GM21825 (cell line): ENCODE measurements around the gene SOST.

Experiments used
- ATAC-seq: cut with Tn5 transposase; IDR thresholded peaks from one replicate; pipeline ENCODE4 v1.9.1; 2021; ENCODE audit warnings: mild to moderate bottlenecking, moderate library complexity; ENCODE audit not compliant: unreplicated experiment

The SOST gene

GRCh38 chr17:43774304-43775250 lies 16.0 kb upstream of the SOST start:
- no peak for ATAC-seq

- ATAC-seq, result no peak
Measured at GRCh38 chr17:43772877-43773648, 14.5 kb upstream of the SOST start.

- ATAC-seq, result no peak
Measured at GRCh38 chr17:43771463-43771862, 12.9 kb upstream of the SOST start.

GRCh38 chr17:43770957-43771356 lies 12.4 kb upstream of the SOST start:
- no peak for ATAC-seq

GRCh38 chr17:43769859-43770258 lies 11.3 kb upstream of the SOST start:
- ATAC-seq, result no peak

- no peak for ATAC-seq
Measured at GRCh38 chr17:43769426-43769825, 10.8 kb upstream of the SOST start.

GRCh38 chr17:43768943-43769342 lies 10.4 kb upstream of the SOST start:
- ATAC-seq, result no peak

- ATAC-seq, result no peak
Measured at GRCh38 chr17:43768382-43768781, 9.8 kb upstream of the SOST start.

GRCh38 chr17:43767713-43768059 lies 9.1 kb upstream of the SOST start:
- ATAC-seq, result no peak

GRCh38 chr17:43767053-43767712 lies 8.6 kb upstream of the SOST start:
- ATAC-seq, result no peak

GRCh38 chr17:43766413-43767052 lies 7.9 kb upstream of the SOST start:
- no peak for ATAC-seq

- ATAC-seq, result no peak
Measured at GRCh38 chr17:43760254-43760852, 1.8 kb upstream of the SOST start.

GRCh38 chr17:43759836-43760235 lies 1.2 kb upstream of the SOST start:
- ATAC-seq, result no peak

- ATAC-seq, result no peak
Measured at GRCh38 chr17:43758086-43758485, 505 bp downstream of the SOST start.

- no peak for ATAC-seq
Measured at GRCh38 chr17:43757171-43757660, 1.4 kb downstream of the SOST start.

GRCh38 chr17:43756201-43756600 lies 2.4 kb downstream of the SOST start:
- ATAC-seq, result no peak

GRCh38 chr17:43755389-43755875 lies 3.2 kb downstream of the SOST start:
- no peak for ATAC-seq

- no peak for ATAC-seq
Measured at GRCh38 chr17:43754947-43755346, 3.6 kb downstream of the SOST start.

GRCh38 chr17:43753493-43754129 lies 5.0 kb downstream of the SOST start:
- no peak for ATAC-seq

GRCh38 chr17:43750153-43750552 lies 8.4 kb downstream of the SOST start:
- no peak for ATAC-seq
